GM18909 (cell line): ENCODE data around the gene TNFRSF11A.

Experiments
- ATAC-seq: cut with Tn5 transposase; IDR thresholded peaks from one replicate; pipeline ENCODE4 v1.9.1; 2021; ENCODE audit warnings: mild to moderate bottlenecking; ENCODE audit not compliant: unreplicated experiment, poor library complexity

TNFRSF11A gene

DNA sequence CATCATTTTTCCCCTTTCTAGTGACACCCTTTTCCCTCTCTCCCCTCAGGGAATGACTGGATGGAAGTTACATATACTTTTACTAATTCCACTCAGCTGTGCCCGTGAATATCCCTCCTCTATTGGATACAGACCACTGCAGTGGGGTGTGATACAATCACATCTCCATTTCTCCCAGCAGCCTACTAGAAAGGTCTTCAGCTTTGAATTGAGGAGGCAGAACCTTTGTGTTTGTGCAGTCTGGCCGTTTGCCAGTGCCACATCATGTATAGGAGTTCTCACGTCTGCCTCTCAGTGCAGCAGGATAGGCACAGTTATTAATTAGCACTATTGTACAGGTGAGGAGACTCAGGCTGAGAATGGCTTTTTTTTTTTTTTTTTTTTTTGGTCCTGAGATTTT is 16.4 kb downstream of the TNFRSF11A start:
- no peak for ATAC-seq

GRCh38 chr18:62342884-62343283 is 17.8 kb downstream of the TNFRSF11A start:
- no peak for ATAC-seq

DNA sequence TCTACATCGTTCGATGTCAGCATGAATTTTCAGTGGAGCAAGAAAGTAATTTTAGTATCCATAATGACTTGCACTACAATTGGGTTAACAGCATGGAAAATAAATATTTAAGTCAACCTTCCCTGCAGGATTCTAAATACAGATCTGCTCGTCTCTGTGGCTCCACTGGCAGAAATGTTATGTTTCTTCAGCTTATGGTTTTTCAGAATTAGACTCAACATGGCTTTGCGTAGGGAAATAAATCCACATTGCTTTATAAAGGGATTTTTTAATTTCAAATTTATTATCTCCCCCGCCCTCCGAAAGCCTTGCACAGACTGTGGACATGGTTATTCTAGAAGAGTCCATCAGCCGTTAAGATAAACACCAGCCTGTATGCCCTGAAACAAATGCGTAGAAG is 18.2 kb downstream of the TNFRSF11A start:
- ATAC-seq = no peak

GRCh38 chr18:62345909-62346308 is 20.8 kb downstream of the TNFRSF11A start:
- ATAC-seq = no peak

GRCh38 chr18:62346333-62347088 is 21.4 kb downstream of the TNFRSF11A start:
- no peak for ATAC-seq

- no peak for ATAC-seq
Measured at GRCh38 chr18:62347089-62347506, 22.0 kb downstream of the TNFRSF11A start.

- no peak for ATAC-seq
Measured at GRCh38 chr18:62348474-62348873, 23.4 kb downstream of the TNFRSF11A start.

- no peak for ATAC-seq
Measured at GRCh38 chr18:62353170-62353569, 28.1 kb downstream of the TNFRSF11A start.

- no peak for ATAC-seq
Measured at GRCh38 chr18:62354151-62354550, 29.0 kb downstream of the TNFRSF11A start.

DNA sequence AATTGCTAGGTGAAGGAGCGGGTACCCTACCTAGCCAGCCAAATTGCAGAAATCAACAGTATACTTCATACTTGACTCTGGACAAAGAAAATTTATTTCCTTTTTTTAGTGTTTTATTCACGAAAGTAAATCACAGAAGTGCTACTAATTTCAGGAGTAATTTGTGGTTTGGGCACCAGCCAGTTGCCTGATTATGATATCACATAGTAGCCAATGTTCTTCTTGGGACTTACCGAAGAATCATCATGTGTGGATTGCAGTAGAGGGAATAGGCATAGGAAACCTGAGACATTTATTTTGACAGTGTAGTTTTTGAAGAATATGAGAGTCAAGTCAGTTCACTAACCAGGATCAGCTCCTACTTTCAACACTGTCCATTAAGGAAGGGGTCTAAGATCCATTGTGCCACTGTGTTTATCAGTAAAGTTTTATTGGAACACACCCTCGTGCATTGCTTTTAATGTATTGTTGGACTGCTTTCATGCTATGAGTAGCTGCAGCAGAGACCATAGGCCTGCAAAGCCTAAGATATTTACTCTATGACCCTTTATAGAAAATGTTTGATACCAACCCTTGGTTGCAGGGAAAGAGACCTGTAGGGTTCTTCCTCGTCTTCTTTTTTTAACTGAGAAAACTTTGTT is 32.1 kb downstream of the TNFRSF11A start:
- no peak for ATAC-seq

GRCh38 chr18:62360805-62361204 is 35.7 kb downstream of the TNFRSF11A start:
- no peak for ATAC-seq

DNA sequence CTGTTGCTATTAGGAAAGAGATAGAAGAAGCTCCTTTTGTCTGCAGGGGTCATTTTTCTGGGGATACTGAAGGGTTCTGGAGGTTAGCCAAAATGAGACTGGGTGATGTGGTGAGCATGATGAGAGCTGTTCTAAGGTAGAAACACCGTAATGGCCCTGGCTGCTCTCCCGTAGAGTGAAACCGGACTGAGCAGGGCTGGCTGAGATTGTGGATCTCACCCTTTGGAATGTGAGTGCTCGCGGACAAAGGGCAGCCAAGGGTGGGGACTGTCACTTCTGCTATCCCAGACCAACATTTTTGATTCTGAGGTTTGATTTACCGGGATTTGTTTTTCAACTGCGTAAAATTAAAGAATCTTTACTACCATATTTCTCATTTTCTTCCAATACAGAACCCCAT is 36.2 kb downstream of the TNFRSF11A start:
- no peak for ATAC-seq

- no peak for ATAC-seq
Measured at GRCh38 chr18:62364558-62364957, 39.4 kb downstream of the TNFRSF11A start.

GRCh38 chr18:62365420-62365819 is 40.3 kb downstream of the TNFRSF11A start:
- ATAC-seq = no peak

GRCh38 chr18:62366992-62367391 is 41.9 kb downstream of the TNFRSF11A start:
- ATAC-seq = no peak

DNA sequence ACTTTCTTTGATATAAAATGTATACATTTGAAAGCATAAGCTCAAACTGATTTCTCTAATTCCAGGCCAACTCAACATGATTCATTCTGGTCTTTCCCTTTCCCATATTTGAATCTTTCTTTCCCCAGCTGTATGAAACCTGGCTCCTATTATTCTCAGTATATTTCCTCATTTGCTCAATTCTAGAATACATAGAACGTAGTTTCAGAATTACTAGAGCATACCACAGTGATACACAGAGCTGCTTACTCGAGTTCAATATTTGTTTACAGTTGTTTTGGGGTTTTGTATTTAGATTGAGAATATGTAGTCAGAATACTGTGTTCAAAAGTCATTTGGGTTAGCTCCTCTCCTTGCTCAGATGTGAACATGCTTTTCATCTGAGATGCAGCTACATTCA is 43.0 kb downstream of the TNFRSF11A start:
- peak; percentile 57 for ATAC-seq

- ATAC-seq = no peak
Measured at GRCh38 chr18:62369129-62369644, 44.1 kb downstream of the TNFRSF11A start.

DNA sequence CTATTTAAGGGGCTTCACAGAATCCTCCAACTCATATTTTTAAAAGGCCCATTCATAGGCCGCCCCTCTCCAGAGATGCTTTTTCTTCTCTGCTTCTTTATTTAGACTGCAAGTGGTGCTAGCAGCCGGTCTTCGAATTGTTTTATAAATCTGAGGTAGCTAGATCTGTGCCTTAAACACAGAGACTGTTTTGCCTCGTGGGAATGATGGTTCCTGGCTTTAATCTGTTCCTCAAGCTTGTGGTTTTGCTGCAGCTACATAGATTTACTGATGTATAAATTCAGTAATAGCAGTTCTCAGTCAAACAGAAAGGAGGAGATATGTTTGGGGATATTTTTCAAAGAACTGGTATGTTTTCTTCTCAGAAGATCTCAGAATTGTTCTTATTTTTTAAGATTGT is 45.3 kb downstream of the TNFRSF11A start:
- no peak for ATAC-seq

GRCh38 chr18:62371436-62371835 is 46.3 kb downstream of the TNFRSF11A start:
- no peak for ATAC-seq

GRCh38 chr18:62372156-62372555 is 47.0 kb downstream of the TNFRSF11A start:
- ATAC-seq = peak; percentile 75

- ATAC-seq = no peak
Measured at GRCh38 chr18:62372882-62373281, 47.8 kb downstream of the TNFRSF11A start.
